Smooth muscle cell (in vitro differentiated cells): ENCODE data around the gene CACNA1C. TPM values are rescaled to one million over a fixed set of nuclear protein-coding genes. Genes with fewer than 3 reads are reported as not detected.

Source experiments
- DNase-seq: peaks from one replicate; lab custom pipeline; 2025; ENCODE audit not compliant: unreplicated experiment; lab: John Stamatoyannopoulos, UW
- H2AFZ ChIP-seq: fragments of 200-600 bp; sonication (generic); 2 replicates; pipeline ENCODE4 v1.6.0; 2016; ENCODE audit warnings: antibody characterized with exemption, low read depth, mild to moderate bottlenecking
- H3F3A ChIP-seq: fragments of 200-600 bp; sonication (generic); 2 replicates; pipeline ENCODE4 v1.6.0; 2017; ENCODE audit warnings: antibody characterized with exemption, low read depth
- H3K27ac ChIP-seq: fragments of 200-600 bp; sonication (generic); 2 replicates; pipeline ENCODE4 v1.5.1; 2016; ENCODE audit warnings: low read depth, mild to moderate bottlenecking
- H3K27me3 ChIP-seq: fragments of 200-600 bp; sonication (generic); 2 replicates; pipeline ENCODE4 v1.6.1; 2016; ENCODE audit warnings: low read depth, mild to moderate bottlenecking
- H3K36me3 ChIP-seq: fragments of 200-600 bp; sonication (generic); 2 replicates; pipeline ENCODE4 v1.5.1; 2016; ENCODE audit warnings: low read depth
- H3K4me1 ChIP-seq: fragments of 200-600 bp; sonication (generic); 2 replicates; pipeline ENCODE4 v1.5.1; 2016; ENCODE audit warnings: low read depth
- H3K4me2 ChIP-seq: fragments of 200-600 bp; sonication (generic); 2 replicates; pipeline ENCODE4 v1.6.0; 2016; ENCODE audit warnings: mild to moderate bottlenecking
- H3K4me3 ChIP-seq: fragments of 200-600 bp; sonication (generic); 2 replicates; pipeline ENCODE4 v1.5.1; 2016; ENCODE audit warnings: mild to moderate bottlenecking
- H3K79me2 ChIP-seq: fragments of 200-600 bp; sonication (generic); 2 replicates; pipeline ENCODE4 v1.6.0; 2016; ENCODE audit warnings: low read depth, mild to moderate bottlenecking
- H3K9ac ChIP-seq: fragments of 200-600 bp; sonication (generic); 2 replicates; pipeline ENCODE4 v1.6.0; 2016; ENCODE audit warnings: low read depth
- H3K9me3 ChIP-seq: fragments of 200-600 bp; sonication (generic); replicated peaks from 2 replicates; pipeline ENCODE4 v1.5.1; 2016; ENCODE audit warnings: low read depth
- H4K20me1 ChIP-seq: fragments of 200-600 bp; sonication (generic); 2 replicates; pipeline ENCODE4 v1.6.0; 2016; ENCODE audit warnings: low read depth
- WGBS: methylation state at CpG from one replicate; pipeline ENCODE4 v1.1.7; 2016; ENCODE audit warnings: low lambda C conversion rate; 5-methylcytosine and 5-hydroxymethylcytosine counted together
- polyA plus RNA-seq: library from polyadenylated mRNA; unstranded; fragments of >200 nt; fragmentation: Nextera tagmentation; extraction: Ambion mirVana; gene quantifications from 2 replicates; pipeline ENCODE4 v1.2.1, GENCODE V29; 2016
- total RNA-seq: library from RNA; depleted of rRNA; stranded (reverse); fragments of >200 nt; gene quantifications from 2 replicates; pipeline ENCODE4 v1.2.3, GENCODE V29; 2014
- TF ChIP-seq, protein P1 (sequence below): fragments of 200-600 bp; sonication (generic); IDR thresholded peaks from 2 replicates; pipeline ENCODE4 v1.5.1; 2017; ENCODE audit warnings: borderline replicate concordance, mild to moderate bottlenecking, antibody characterized with exemption; ENCODE audit not compliant: insufficient read depth, poor library complexity, severe bottlenecking

The CACNA1C gene
- total and polyA plus RNA-seq, 2 experiments from 2014 or later = 1.6 to 4.5 TPM

DNA sequence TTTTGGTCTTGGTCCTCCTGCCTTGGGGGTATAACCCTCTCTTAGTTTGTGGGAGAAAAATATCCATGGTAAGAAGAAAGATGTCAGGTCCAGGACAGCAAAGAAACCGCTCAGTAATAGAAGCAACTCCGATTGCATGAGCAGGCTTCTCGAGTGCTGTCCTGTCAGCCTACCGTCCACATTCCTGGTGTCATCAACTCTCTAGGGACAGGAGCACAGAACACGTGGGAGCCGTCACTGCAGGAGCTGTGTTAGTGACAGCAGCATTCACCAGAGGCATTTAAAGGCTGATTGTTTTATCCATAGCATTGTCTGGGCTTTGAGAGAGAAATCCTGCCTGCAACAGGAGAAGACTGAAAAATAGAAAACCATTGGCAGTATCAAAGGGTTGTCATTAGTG lies 244.2 kb downstream of the CACNA1C start:
- Histone ChIP-seq H3K79me2 (no peaks in the 10 kb centered on the region), H3F3A (peaks cover 4% of the 10 kb centered on the region), H3K27ac (no peak overlapping the region), H3K36me3 (no peaks in the 10 kb centered on the region), H3K4me1 (no peaks in the 10 kb centered on the region), H3K9ac (no peak overlapping the region), H2AFZ (no peak overlapping the region), H3K4me3 (no peak overlapping the region), H3K4me2 (no peak overlapping the region), H3K9me3 (no peaks in the 10 kb centered on the region), H4K20me1 (no peaks in the 10 kb centered on the region), H3K27me3 (no peaks in the 10 kb centered on the region)
- no peak for DNase-seq
- 76% methylated on average over 6 of the region's 6 CpGs for WGBS
- TF ChIP-seq, protein P1, sequence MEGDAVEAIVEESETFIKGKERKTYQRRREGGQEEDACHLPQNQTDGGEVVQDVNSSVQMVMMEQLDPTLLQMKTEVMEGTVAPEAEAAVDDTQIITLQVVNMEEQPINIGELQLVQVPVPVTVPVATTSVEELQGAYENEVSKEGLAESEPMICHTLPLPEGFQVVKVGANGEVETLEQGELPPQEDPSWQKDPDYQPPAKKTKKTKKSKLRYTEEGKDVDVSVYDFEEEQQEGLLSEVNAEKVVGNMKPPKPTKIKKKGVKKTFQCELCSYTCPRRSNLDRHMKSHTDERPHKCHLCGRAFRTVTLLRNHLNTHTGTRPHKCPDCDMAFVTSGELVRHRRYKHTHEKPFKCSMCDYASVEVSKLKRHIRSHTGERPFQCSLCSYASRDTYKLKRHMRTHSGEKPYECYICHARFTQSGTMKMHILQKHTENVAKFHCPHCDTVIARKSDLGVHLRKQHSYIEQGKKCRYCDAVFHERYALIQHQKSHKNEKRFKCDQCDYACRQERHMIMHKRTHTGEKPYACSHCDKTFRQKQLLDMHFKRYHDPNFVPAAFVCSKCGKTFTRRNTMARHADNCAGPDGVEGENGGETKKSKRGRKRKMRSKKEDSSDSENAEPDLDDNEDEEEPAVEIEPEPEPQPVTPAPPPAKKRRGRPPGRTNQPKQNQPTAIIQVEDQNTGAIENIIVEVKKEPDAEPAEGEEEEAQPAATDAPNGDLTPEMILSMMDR = no peak

DNA sequence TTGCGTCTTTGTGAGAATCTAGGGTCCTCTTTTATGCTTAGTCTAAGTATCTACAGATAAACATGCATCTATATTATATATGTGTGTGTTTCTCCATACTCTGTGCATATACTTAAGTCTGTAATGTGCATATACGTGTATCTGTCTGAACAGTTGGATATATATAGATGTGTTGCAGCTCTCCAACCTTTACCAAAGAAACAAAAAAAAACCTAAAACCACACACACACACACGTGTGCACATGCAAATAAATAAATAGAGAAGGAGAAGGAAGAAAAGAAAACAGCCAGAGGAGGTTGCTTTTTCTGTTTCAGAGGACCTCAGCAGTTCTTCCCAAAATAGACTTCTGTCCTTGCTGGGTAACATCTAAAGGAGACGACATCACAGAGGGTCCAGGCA lies 244.9 kb downstream of the CACNA1C start:
- no peaks in the 10 kb centered on the region for H3K79me2 ChIP-seq
- TF ChIP-seq, protein P1 = no peak
- no peak for DNase-seq
- no peak overlapping the region for H3K9ac ChIP-seq
- H3K27me3 ChIP-seq = no peaks in the 10 kb centered on the region
- H2AFZ ChIP-seq = no peak overlapping the region
- H3K27ac ChIP-seq = no peak overlapping the region
- peaks cover 4% of the 10 kb centered on the region for H3F3A ChIP-seq
- H3K4me1 ChIP-seq = no peaks in the 10 kb centered on the region
- no peaks in the 10 kb centered on the region for H3K36me3 ChIP-seq
- H3K4me3 ChIP-seq = no peak overlapping the region
- 96% methylated on average over 4 of the region's 4 CpGs for WGBS
- no peaks in the 10 kb centered on the region for H3K9me3 ChIP-seq
- no peak overlapping the region for H3K4me2 ChIP-seq
- no peaks in the 10 kb centered on the region for H4K20me1 ChIP-seq

DNA sequence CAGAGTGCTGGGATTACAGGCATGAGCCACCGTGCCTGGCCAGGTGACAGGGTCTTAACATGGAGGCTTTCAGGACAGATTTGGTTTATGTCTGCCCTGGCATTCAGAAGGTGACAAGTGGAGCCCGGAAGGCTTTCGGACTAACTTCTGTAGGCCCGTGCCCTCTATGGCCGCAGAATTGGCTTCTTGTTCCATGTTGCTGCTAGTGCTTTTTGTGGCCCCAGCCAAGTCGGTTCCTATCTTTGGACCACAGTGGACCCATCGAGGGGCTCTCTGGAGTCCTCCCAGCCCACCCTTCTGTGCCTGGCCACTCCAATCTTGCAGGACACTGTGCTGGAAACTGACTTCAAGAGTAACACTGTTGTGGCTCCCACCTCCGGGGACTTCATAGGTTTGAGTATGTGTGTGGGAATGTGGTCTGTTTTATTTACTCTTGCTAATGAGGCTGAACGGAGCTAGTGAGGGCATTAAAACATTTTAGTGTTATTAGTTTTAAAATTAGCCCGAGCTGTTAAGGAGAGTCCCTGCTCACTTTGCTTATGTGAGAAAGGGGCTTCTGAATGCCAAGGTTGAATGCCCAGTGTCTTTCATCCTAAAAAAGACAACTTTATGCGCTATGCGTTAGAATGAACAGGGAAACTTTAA lies 245.9 kb downstream of the CACNA1C start:
- no peak for DNase-seq
- Histone ChIP-seq H2AFZ (no peak overlapping the region), H4K20me1 (no peaks in the 10 kb centered on the region), H3K27ac (no peak overlapping the region), H3K36me3 (no peaks in the 10 kb centered on the region), H3K9me3 (no peaks in the 10 kb centered on the region), H3K9ac (no peak overlapping the region), H3K4me2 (no peak overlapping the region), H3K79me2 (no peaks in the 10 kb centered on the region), H3K4me3 (no peak overlapping the region), H3F3A (peaks cover 4% of the 10 kb centered on the region), H3K27me3 (no peaks in the 10 kb centered on the region), H3K4me1 (no peaks in the 10 kb centered on the region)
- 89% methylated on average over 12 of the region's 12 CpGs for WGBS
- TF ChIP-seq, protein P1 = no peak

DNA sequence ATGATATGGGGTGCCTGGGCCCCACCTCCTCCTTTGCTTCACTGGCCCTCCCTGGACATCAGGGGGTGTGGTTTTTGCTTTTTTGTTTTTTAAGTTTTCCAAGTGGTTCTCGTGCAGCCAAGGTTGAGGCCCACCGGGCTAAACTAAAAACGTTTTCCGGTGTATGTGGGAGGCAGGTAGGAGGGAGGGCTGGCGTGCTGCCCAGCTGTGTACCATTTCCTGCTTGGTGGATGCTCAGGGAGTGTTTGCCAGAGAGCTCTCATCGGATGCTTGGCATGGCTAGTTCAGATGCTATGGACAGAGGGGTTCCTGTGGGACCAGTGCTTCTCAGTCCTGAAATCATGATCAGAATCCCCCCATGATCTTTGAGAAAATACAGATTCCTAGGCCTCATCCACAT lies 246.4 kb downstream of the CACNA1C start:
- H3K4me3 ChIP-seq = no peak overlapping the region
- no peak overlapping the region for H2AFZ ChIP-seq
- no peak for DNase-seq
- TF ChIP-seq, protein P1 = no peak
- no peaks in the 10 kb centered on the region for H3K27me3 ChIP-seq
- H3K36me3 ChIP-seq = no peaks in the 10 kb centered on the region
- no peak overlapping the region for H3K4me2 ChIP-seq
- no peaks in the 10 kb centered on the region for H3K79me2 ChIP-seq
- no peaks in the 10 kb centered on the region for H3K9me3 ChIP-seq
- no peaks in the 10 kb centered on the region for H3K4me1 ChIP-seq
- peaks cover 4% of the 10 kb centered on the region for H3F3A ChIP-seq
- no peaks in the 10 kb centered on the region for H4K20me1 ChIP-seq
- H3K9ac ChIP-seq = no peak overlapping the region
- no peak overlapping the region for H3K27ac ChIP-seq
- WGBS = 79% methylated on average over 6 of the region's 6 CpGs
